IPS-NIHi7 (cell line): ENCODE data around the gene NXT1.

Experiments
- DNase-seq: peaks from one replicate; pipeline ENCODE4 v3.0.0; 2012; ENCODE audit warnings: mixed read lengths; ENCODE audit errors: extremely low spot score

The NXT1 gene

DNA sequence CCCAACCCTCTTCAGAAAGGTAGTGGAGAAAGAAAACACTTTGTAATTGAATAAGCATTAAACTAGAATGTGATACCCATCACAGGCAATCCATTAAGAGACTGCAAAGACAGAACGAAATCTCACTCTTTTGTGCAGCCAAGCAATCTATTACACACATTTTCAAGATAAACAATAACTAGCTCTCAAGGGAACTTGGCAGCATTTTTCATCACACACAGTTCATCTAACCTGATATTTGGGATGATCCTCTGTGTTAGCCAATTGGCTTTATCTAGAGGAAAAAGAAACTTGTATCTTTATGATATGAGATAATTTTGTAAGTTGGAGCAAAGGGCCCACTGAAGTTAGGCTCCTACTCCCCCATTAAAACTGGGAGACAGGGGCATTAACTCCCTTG, 9.9 kb downstream of the NXT1 start:
- no peak for DNase-seq

- no peak for DNase-seq
Observed at GRCh38 chr20:23361119-23361475, 10.5 kb downstream of the NXT1 start.

DNA sequence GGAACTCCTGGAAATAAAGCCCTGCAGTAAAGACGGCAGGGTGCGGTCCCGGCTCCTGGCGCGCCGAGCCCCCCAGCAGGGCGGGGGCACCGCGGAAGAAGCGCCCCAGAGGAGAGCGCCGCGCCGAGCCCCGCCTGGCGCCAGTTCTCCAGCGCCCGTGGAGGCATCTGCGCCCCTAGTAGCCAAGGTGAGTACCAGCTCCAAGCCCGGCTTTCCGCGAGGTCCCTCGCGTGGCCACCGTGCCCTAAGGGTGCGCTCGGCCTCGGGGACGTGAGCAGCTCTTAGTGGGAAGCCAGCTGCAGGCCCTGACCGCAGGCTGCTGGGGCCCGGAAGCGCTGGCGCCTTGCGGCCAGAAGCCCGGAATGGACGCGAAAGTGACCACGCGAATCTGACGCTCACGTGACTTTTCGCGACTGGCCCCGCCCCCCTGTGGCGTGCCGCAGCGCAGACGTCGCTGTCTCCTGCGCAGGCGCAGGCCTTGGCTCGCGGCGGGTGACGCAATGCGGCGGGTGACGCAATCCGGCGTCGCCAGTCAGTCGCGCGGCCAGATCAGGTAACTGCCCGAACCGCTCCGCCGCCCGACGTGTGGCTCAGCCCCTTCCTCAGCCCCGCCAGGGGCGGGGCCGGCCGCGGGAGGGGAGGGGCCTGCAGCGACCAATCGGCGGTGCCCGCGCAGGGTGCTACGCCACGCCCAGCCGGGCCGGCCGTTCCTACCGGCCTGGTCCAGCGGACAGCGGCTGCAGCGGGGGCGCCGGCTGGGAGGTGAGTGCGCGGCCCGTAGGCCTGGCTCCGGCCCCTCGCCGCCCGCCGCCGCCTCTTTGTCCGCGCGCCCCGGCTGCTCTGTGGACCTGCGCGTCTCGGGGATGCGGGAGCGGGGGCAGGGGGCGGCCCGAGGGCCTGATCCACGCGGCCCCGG, 11.1 kb downstream of the NXT1 start, which contains the start of gene GZF1:
GZF1 (plus strand) TSS at position 707 of the 916 bp plus-strand sequence. CDS start 2,202 bp downstream, outside the sequence.
- peak; percentile 97 for DNase-seq

GRCh38 chr20:23362392-23363256, 12.0 kb downstream of the NXT1 start:
- peak; percentile 32 for DNase-seq

DNA sequence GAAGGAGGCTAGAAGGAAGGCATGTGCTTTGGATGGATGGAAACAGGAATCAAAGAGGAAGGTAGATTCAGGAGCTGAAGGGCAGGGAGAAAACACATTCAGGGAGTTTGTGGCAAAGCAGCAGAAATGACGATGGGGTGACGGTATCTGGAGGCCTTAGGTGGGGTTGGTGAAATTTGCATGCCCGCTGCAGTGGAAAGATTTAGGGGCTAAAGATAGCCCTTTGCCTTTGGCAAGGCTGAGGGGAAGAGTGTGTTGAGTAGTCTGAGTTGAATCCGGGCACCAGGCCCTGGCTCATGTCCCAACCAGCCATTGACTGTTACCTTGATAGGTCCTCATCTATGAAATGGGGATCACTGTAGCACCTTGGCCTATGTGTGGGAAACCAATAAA, 12.7 kb downstream of the NXT1 start:
- DNase-seq: no peak

GRCh38 chr20:23365390-23366165, 15.0 kb downstream of the NXT1 start:
- DNase-seq: no peak

DNA sequence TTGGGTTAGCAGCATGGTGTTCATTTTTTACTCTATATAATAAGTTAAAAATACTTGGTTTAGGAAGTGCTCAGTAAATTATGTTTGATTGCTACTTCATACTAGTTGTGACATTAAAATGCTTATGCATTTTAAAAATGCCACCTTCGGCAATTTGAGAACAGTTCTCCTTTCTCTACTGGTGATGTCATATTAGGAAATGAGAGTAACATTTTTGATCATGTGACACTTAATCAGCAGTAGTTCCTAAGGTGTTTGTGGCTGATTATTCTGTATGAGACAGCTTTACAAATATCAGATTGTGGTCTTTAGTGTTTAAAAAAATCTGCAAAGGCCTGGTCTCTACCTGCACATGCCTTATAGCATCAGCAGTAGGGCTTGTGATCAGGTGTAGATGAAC, 15.8 kb downstream of the NXT1 start:
- no peak for DNase-seq

GRCh38 chr20:23367770-23368169, 17.2 kb downstream of the NXT1 start:
- DNase-seq: no peak

- DNase-seq: no peak
Observed at GRCh38 chr20:23368316-23369071, 17.9 kb downstream of the NXT1 start.

GRCh38 chr20:23369072-23369823, 18.7 kb downstream of the NXT1 start:
- no peak for DNase-seq

DNA sequence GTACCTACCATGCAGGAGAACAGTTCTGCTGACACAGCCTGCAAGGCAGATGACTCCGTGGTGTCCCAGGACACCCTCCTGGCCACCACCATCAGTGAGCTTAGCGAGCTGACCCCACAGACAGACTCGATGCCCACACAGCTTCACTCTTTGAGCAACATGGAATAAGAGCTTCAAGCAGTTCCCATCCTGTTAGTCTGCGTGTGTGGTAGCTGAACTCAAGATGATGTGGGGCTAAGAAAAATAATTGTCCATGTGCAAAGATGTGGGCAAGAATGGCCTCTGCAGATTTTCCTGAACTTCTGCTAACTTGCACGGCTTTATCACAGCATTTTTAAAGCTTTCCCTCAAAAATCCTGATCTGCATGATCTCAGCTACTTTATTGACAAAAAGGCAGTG, 19.7 kb downstream of the NXT1 start:
- no peak for DNase-seq

GRCh38 chr20:23370873-23371272, 20.3 kb downstream of the NXT1 start:
- DNase-seq: no peak

- no peak for DNase-seq
Observed at GRCh38 chr20:23371496-23371895, 20.9 kb downstream of the NXT1 start.

GRCh38 chr20:23374441-23374840, 23.9 kb downstream of the NXT1 start:
- DNase-seq: no peak

DNA sequence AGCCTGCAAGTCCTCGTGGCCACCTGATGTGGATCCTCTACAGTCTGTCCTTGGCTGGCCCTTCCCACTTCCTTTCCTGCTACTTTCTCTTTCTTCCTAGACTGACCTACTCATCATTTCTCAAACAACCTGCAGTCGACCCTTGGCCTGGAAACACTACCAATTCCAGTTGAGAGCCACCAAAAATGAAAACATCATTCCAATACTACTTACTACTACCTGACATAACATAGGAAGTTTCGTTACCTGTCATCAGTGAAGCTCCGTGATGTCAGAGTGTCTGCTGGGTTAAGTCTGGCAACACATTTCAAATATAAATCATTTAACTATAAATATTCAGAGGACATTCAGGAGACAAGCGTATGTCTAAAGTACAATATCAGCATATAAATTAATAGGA, 25.2 kb downstream of the NXT1 start:
- DNase-seq: no peak

GRCh38 chr20:23379772-23380171, 29.2 kb downstream of the NXT1 start:
- DNase-seq: no peak

DNA sequence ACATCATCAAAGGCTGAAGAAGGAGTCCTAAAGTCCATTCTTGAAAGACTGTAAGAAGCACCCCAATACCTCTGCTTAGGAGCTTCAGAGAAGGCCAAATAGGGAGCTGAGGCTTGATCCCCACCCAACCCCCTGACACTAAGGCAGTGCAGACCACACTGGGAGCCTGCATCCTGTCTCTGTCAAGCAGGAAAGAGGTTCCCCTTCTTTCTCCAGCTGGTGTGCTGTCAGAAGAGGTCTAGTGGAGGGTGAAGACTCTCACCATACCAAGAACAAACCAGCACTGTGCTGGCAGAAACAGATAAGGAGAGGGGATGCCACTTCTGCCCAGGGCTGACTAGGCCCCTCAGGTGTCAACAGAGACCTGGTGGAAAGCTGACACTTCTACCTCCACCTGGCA, 31.3 kb downstream of the NXT1 start:
- DNase-seq: no peak

DNA sequence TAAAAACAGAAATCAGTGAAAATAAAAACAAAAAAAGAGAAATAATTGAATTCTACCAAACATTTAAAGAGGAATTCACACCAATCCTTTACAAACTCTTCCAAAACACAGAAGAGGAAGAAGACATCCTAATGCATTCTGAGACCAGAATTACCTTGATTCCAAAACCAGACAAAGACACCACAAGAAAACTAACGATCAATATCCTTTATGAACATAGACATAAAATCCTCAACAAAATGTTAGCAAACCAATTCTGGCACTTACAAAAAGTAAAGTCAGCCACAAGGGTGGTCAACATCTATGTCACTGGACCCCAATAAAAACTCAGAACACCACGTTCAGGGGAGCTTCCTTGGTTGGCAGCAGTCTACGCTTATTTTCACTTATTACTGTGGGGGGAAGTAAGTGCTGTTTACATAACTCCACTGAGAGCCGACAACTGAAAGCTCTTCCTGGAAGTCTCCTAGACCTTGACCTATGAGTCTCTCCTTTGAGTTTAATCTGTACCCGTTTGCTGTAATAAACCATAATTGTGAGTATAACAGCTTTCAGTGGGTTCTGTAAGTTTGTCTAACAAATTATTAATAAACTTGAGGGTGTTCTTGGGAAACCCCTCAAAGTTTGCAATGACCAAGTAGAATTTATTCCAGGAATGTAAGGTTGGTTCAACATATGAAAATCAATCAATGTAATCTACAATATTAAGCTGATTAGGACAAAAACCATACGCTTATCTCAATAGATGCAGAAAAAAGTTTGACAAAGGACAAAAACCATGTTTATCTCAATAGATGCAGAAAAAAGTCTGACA, 35.9 kb downstream of the NXT1 start:
- no peak for DNase-seq

GRCh38 chr20:23387118-23387443, 36.5 kb downstream of the NXT1 start:
- no peak for DNase-seq
